GM18867 (cell line): ENCODE measurements around the gene ISM1.

Source experiments
- ATAC-seq: cut with Tn5 transposase; IDR thresholded peaks from one replicate; pipeline ENCODE4 v1.9.1; 2021; ENCODE audit warnings: mild to moderate bottlenecking, moderate library complexity; ENCODE audit not compliant: unreplicated experiment

ISM1 gene

DNA sequence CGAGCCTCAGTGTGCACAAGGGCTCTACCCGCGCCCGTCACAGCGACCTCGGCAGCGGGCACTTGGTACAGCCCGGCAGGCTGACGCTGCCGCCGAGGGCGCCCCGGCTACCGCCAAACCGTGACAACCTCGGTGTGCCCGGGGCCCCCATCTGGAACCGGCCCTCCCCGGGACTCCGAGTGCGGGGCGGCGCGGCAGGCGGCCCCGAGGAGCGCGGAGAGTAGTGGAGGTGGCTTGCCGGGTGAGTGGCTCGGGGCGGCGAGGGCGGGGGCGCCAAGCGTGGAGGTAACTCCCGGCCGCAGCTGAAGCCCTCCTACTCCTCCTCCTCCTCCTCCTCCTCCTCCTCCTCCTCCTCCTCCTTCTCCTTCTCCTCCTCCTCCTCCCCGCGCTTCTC, at the start of gene ISM1:
Gene ISM1, plus strand, starts transcription at position 371 of the 394 bp plus-strand sequence. CDS start 503 bp downstream, outside the sequence.
- ATAC-seq: no peak

GRCh38 chr20:13173201-13173600, 47.9 kb upstream of the ISM1 start:
- no peak for ATAC-seq

DNA sequence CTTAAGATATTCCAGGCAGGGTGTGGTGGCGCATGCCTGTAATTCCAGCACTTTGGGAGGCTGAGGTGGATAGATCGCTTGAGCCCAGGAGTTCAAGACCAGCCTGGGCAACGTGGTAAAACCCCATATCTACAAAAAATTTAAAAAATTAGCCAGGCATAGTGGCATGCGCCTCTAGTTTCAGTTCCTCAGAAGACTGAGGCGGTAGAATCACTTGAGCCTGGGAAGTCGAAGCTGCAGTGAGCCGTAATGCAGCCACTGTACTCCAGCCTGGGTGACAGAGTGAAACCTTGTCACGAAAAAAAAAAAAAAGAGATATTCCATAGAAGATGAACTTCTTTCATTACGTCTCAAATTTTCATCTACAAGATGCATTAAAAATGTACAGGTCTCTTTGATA, 46.7 kb upstream of the ISM1 start:
- peak; percentile 68 for ATAC-seq

DNA sequence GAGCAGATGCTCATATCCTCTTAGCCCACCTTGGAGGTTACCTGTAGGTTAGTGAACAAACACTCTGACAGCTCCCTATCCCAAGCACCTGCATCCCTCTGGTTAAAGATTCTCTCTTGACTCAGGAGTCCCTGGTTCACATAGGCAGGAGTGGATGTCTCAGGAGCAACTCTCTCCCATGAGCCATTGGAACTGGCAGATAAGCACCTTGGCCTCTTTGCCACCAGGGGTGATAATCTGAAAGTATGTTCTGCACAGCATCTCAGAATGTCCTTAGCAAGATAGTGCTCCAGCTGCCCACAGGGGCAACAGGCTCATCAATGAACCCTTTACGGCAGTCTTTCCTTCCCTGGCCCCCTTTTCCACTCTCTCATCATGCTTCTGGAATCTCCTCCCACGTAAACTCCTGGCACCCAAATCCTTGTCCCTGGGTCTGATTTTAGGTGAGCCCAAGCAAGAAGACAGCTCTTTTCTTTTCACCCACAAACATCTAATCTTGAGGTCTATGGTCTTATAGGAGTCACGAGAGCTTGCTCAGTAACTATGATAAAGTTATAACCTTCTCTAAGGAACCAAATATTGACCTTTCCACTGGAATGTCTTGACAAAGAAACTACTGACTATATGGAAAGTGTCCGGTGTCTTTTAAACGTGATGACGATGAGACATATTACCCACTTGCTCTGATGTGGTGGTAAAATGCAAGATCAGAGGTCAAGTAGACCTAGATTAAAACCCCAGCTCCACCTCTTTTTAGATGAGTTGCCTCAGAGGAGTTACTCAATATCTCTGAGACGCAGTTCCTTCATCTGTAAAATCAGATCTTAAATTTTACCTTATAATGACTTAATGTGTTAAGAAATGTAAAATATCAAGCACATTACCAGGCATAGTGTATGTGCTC, 39.8 kb upstream of the ISM1 start:
- no peak for ATAC-seq

DNA sequence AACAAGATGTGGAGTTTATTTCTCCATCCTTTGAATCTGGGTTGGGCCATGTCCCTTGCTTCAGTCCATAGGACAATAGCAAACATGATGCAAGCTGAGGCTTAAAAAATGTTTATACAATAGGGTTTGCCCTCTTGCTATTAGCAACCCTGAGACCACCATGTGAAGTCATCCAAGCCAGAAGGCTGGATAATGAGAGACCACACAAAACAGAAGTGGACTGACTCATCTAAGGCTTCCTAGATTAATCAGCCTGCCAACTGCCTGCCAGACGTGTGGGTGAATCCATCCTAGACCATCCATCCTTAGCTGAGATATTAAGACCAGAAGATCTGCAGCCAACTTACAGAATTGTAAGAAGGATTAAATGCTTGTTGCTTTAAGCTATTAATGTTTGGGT, 38.1 kb upstream of the ISM1 start:
- no peak for ATAC-seq

- no peak for ATAC-seq
Measured at GRCh38 chr20:13186043-13186774, 34.9 kb upstream of the ISM1 start.

DNA sequence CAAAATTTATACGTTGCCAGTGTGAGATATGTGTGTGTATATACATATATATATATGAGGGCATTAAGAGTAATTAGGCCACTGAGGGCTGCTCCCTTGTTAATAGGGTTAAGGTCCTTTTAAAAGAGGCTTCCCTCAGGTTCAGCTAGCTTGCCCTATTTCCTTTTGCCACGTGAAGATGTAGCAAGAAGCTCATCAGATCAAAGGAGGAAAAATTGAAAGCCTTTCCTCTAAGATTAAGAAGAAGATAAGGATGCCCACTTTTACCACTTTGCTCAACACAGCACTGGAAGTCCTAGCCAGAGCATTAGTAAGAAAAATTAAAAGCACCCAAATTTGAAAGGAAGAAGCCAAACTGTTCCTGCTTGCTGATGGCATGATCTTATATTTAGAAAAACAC, 33.2 kb upstream of the ISM1 start:
- ATAC-seq: no peak

GRCh38 chr20:13199279-13199678, 21.8 kb upstream of the ISM1 start:
- no peak for ATAC-seq

- no peak for ATAC-seq
Measured at GRCh38 chr20:13200767-13201500, 20.1 kb upstream of the ISM1 start.

DNA sequence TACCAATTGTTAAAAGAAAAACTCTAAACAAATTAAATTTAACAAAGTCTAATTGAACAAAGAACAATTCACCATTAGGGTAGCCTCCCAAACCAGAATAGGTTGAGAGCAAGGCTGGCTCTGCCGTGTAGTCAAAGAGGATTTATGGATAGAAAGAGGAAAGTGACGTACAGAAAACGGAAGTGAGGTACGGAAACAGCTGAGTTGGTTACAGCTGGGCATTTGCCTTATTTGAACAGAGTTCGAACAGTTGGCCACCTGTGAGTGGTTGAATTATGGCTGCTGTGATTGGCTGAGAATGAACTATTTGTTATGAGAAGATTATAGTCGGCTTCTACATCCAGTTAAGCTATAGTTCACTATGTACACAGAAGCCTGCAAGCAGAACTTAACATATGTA, 18.5 kb upstream of the ISM1 start:
- no peak for ATAC-seq

DNA sequence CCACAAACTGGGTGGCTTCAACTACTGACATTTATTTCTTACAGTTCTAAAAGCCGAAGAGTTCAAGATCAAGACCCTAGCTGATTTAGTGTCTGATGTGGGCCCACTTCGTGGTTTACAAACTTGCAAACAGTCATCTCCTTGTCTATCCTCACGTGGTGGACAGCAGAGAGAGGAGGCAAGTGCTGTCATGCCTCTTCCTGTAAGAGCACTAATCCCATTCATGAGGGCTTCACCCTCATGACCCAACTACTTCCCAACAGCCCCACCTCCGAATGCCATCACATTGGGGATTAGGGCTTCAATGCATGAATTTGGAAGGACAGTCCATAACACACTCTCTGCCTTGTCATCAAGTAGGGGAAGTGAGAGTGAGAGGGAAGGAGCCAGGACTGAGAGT, 15.6 kb upstream of the ISM1 start:
- no peak for ATAC-seq

GRCh38 chr20:13205848-13206434, 15.1 kb upstream of the ISM1 start:
- no peak for ATAC-seq

- ATAC-seq: no peak
Measured at GRCh38 chr20:13207016-13207415, 14.1 kb upstream of the ISM1 start.

- no peak for ATAC-seq
Measured at GRCh38 chr20:13211956-13212618, 9.0 kb upstream of the ISM1 start.

DNA sequence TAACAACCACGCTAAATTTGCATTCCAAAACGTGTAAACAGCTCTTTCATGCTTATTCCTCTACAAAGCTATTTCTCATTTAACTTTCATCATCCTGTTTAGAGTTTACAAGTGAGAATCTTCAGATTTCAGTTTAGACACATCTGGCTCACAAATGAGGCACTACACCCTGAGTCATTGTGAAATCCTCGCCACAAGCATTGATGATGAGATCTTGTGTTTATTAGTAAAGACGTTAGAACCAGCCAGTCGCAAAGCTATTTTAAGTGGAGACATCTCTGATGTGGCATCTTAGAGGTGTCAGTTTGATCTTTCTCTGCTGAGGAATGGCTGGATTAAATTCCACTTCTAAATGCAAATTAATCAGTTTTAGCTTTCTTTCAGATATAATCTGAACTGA, 8.3 kb upstream of the ISM1 start:
- ATAC-seq: peak; percentile 46

DNA sequence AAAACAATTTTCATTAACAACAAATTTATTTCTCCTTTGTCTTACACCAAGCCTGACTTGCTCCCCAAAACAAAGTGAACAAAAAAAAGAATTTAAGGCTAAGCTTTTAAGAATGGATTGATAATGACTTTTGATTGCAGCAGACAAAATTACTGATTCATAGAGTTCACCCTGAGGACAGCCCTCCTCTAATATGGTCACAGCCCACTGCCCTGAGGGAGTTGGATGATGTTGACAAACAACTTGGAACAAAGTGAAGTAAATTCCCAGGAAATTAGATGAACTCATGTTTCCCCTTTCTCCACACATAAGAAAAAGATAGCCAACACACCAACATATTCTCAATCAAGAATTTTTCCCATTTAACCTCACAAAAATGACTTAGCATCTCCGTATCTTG, 7.7 kb upstream of the ISM1 start:
- no peak for ATAC-seq

DNA sequence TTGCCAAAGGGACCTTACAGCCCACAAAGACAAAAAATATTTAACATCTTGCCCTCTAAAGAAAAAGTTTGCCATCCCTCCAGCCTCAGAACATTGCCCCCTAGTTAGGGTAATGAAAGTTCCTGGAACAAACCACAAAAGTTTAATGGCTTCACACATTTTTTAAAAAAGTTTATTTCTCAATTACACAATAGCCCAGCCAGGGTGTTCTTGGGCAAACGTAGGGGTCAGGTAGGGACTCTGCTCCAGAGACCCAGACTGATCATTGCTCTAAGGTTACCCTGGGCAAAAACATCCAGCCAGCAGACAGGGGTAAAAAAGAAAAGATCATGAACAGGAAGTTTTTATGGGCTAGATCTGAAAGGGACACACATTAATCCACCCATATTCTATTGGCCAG, 4.5 kb upstream of the ISM1 start:
- ATAC-seq: no peak

- ATAC-seq: no peak
Measured at GRCh38 chr20:13219327-13220193, 1.5 kb upstream of the ISM1 start.

DNA sequence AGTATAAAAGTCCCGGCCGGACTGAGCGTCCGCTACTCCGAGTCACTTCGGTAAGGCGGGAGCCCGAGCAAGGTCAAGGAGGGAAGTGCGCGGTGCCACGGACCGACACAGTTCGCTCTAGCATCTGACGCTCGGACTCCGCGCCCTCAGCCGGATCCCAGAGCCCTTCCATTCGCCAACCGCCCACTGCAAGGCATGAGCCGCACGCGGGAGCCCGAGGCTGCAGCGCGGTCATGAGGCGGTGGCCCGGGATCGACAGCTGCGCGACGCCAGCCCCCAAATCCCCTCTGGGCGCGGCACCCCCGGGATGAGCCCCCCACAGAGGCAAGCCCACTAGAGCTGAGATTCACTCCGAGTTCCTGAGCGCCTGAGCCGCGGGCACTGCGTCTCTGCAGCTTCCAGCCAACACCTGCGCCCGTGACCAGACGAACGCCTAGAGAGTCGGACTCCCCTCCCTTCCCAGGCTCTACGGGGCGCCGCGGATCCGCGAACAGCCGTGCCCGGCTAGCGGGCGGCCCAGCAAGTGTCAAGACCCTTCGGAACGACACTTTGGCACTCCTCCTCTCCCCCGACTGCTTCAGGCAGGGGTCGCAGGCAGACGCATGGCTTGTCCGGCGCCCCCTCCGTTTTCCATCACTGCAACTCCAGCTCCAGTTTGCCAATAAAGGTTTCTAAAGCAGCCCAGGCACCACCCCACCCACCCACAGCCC, 725 bp upstream of the ISM1 start:
- ATAC-seq: no peak
